ENCODE measurements around the gene PDE6D.
A peak's percentile ranks its signal among the peaks of the same experiment; 100 is the strongest.

The PDE6D gene

DNA sequence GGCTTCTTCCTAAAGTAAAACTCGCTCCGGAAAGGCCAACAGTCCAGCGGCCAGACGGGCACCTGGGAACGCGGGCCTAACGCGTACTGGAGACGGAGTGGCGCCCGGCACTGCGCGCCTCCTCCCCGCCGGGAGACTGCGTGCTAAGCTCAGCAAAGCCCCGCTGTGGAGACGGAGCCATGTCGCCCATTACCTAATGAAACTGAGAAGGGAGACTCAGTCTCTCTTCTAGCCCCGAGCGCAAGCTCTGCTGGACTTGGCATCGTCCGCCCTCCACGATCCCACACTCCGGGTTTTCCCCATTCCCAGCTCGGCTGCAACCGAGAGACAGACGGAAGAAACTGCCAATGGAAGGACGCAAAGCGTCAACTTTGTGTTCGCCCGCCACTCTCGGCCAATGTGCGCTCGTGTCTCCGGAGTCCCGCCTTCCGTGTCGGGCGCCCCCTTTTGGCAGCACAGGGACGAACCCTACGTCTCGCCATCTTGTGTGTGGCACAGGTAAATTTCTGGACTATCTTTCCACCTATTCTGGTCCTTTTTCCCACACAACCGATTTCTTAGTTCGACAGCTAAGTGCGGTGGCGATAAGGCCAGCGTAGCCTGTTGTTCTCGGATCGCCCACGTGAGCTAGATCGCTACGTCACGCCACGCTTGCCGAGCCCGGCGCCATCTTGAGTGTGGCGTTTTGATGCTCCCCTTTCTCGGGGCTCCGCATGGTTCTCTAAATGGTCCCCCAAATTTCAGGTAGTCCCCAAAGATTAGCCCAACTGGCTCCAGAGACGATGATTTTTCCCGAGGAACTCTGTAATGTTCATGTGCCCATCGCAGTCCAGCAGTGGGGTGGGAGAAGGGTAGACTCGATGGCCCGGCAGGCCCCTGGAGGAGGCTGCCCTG, 74.1 kb downstream of the PDE6D start:
- peak; percentile 98 for DNase-seq (ENCODE audit: low spot score)

GRCh38 chr2:231704017-231704416, 77.1 kb downstream of the PDE6D start:
- DNase-seq (ENCODE audit: low spot score): no peak

DNA sequence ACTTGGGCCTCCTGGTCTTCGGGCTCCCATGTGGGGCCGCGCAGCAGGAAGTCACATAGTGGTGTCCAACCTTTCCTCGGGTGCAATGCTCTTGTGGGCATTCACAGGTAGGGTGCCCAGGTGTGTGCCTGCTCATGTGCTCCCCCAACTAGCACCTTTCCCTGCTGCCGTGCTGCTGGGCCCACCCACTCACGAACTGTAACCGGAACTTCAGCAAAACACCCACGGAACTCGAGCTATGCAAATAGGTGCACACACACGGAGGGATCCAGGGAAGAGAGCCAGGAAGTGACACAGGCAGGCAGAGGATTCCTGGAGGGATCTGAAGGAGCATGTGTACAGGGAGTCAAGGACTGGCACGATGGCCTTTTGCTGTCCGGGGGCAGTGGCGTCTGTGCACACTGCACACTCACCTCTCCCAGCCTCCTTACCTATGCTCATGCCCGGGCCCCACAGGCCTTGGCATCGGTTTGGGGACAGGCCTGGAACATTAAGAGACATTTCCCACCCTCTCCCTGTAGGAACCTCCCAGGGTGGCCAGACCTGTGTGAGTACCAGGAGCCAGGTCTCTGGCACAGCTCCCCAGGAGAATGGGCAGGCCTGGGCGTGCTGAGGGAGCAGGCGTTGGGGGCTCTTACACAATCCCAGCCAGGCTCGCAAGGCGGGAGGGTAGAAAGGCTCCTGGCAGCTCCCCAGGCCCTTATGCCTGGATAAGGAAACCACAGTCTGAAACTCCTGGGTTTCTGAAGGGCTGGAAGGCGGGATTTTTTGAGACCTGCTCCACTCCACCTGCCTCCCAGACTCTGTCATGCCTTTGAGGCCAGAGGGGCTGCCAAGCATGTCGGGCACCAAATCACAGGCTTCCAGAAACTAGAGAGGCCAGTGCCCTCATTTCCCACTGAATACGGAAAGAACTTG, 79.4 kb downstream of the PDE6D start:
- no peak for DNase-seq (ENCODE audit: low spot score)

GRCh38 chr2:231699006-231699405, 82.1 kb downstream of the PDE6D start:
- no peak for DNase-seq (ENCODE audit: low spot score)

GRCh38 chr2:231696004-231696367, 85.1 kb downstream of the PDE6D start:
- DNase-seq (ENCODE audit: low spot score): no peak

DNA sequence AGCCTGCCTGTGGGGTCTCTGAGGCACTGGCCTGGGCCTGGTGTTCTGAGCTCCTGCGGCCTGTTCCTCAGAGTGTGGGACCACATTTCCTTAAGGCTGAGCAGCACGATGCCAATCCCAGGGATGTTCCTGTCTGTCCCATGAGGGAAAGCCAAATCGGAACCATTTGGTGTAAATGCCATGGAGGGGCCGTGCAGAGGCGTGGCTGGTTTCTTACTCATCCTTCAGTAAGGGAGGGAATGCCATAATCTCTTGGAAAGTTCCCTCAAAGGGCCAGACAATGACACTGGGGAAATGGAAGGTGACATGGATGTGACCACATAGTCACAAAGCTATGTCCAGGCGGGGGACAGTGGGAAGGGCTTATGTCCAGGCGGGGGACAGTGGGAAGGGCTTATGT, 87.1 kb downstream of the PDE6D start:
- no peak for DNase-seq (ENCODE audit: low spot score)

- DNase-seq (ENCODE audit: low spot score): no peak
These were observed 88.2 kb downstream of the PDE6D start for GRCh38 chr2:231692847-231693246.

DNA sequence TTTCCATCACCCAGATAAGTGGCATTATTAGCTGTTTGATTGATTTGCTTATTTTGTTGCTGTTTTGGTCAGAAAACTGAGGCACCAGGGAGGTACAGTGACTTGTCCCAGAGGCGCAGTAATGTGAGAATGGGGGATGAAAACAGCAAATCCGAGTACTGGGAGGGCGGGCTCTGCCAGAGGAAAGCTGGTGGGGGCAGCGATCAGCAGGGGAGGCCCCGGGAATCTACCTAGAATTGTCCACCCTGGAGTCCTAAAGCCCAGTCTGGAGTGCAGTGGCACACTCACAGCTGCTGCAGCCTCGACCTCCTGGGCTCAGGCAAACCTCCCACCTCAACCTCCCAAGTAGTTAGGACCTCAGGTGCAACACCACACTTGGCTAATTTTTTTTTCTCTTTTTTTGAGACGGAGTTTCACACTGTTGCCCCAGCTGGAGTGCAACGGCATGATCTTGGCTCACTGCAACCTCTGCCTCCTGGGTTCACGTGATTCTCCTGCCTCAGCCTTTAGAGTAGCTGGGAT, 89.8 kb downstream of the PDE6D start:
- no peak for DNase-seq (ENCODE audit: low spot score)

GRCh38 chr2:231689124-231689893, 91.8 kb downstream of the PDE6D start:
- no peak for DNase-seq (ENCODE audit: low spot score)

GRCh38 chr2:231688719-231689118, 92.4 kb downstream of the PDE6D start:
- no peak for DNase-seq (ENCODE audit: low spot score)

GRCh38 chr2:231687961-231688360, 93.1 kb downstream of the PDE6D start:
- DNase-seq (ENCODE audit: low spot score): no peak

GRCh38 chr2:231687133-231687852, 93.8 kb downstream of the PDE6D start:
- peak; percentile 64 for DNase-seq (ENCODE audit: low spot score)

DNA sequence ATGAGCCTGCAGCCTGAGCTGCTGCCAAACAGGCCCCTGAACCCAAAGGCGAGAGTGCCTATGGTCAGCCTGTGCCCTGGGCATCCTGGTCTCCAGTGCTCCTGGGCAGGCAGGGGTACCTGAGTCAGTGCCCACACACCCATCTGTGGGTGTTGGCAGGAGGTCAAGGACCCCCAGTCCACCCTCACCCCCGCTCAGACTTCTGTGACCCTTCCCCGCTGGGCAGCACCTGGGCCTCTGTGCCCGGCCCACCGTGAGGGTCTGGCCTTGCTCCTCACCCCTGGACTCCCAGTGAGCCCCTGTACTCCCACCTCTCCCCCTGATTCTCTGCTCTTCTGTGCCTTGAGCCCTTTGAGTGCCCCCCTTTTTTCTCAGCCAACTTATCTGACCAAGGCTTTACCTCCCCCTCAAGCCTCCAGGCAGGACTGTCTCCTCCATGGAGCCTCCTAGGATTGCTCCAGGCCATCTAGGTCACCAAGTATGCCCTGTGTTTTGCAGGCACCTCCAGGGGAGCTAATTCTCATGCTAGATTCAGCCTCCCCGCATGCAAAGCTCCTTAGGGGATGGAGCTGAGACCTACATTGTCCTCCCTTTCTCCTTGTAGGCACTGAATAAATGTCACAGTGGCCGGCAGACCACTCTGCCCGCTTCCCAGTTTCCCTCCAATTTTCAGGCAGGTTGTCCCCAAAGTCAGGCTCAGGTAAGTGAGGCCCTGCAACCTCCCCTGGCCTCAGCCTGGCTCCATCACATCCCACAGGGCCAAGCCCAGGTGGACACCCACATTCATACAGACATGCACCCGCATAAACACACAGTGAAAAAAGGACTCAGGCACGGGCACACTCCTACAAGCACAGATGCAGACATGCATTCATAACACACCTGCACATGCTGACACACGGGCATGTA, 94.6 kb downstream of the PDE6D start:
- no peak for DNase-seq (ENCODE audit: low spot score)

GRCh38 chr2:231685349-231686191, 95.5 kb downstream of the PDE6D start:
- no peak for DNase-seq (ENCODE audit: low spot score)

DNA sequence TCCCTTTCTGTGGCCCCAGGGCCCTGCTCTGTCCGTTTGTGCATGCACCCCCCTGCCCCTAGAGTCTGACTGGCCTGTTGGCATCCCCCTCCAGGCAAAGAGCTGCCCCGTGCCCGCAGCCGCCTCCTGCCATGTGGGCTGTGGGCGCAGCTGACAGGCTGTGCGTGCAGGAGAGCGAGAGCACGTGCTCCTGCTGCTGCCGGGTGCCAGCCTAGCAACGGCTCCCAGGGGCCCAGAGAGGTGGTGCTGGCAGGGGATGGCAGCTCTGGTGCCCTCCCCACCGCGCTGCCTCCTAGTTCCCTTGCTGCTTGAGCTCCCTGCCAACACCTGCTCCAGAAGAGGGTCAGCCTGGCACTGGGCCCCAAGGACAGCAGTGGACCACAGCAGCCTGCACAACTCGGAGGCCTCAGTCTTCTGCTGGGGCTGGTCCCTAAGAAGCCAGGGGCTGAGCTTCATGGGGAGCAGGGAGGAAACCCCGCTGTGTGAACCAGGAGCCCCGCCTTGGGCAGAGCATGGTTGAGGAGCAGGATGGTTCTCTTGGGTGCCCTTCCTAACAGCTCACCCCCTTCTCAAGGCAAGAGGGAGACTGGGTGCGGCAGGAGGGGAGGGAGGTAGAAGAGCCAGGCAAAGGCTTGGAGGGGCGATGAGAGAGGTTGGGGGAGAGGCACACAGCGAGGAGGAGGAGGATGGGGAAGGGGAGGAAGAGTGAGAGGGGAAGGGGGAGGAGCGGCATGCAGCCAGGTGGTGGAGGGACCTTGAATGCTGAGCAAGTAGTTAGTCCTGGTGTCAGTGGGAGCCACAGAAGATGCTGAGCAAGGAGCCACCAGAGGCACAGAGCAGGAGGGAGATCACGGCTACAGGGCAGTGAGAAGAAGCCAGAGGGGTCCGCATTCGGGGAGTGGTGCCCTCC, 96.5 kb downstream of the PDE6D start:
- no peak for DNase-seq (ENCODE audit: low spot score)

DNA sequence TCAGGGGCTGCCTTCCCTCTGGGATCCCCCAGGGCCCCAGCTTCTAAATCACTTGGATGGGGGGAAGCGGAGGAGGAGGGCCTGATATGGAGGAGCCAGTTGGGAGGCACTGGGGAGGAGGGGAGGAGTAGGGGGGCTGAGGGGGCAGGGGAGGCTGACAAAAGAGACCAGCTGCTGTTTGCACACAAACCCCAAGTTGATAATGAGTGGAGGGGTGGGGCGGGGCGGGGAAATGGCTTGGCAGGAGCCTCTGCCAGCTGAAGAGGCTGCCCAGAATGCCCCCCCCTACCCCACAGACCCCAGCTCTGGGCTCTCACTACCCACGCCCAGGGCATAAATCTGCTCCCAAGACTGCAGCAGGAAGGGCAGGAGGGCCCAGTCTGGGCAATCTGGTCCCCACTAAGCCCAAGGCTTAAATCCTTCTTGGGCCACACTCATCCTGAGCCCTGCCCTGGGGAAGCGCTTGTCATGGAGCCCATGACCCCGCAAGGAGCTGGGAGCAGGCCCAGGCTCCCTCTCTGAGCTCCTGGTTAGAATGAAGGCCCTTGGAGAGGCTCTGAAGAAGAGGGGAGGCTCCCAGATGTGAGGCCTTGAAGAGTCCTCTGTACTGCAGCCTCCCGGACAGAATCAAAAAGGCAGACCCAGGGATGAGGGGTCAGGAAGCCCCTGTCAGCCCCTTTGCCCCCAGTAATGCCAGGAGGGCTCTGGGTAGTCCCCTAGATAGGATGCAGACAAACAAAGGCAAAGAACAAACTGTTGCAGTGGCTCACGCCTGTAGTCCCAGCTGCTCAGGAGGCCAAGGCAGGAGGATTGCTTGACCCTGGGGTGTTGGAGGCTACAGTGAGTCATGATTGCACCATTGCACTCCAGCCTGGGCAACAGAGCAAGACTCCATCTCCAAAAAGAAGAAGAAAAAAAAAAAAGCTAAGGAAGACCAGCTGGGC, 97.5 kb downstream of the PDE6D start:
- no peak for DNase-seq (ENCODE audit: low spot score)

Measured in activated CD4-positive, alpha-beta T cell treated with anti-CD3 and anti-CD28 coated beads, Interleukin-2, Interleukin-4, amounts not matched to agents 100 ng/mL and 50 ng/mL, durations not matched to agents 16 hours and 8 hours (primary cell).